OCI-LY7 (cell line): Measurements from ENCODE around the gene PCID2. TPM values are rescaled to one million over a fixed set of nuclear protein-coding genes. Genes with fewer than 3 reads are reported as not detected.

ENCODE experiments used
- BruUV-seq: library from RNA; stranded (reverse); fragments of 400-500 nt; replicated peaks from 2 replicates; lab custom pipeline; 2021; lab: Mats Ljungman, UMichigan
- CTCF ChIA-PET: fragments of 300-600 bp; sonication (Branson Sonifier 250); formaldehyde crosslinking; loops from one replicate; lab custom pipeline; 2022; ENCODE audit warnings: antibody characterized with exemption; ENCODE audit not compliant: unreplicated experiment; lab: Charles Lee
- POLR2A ChIA-PET: fragments of 300-600 bp; sonication (Branson Sonifier 250); formaldehyde crosslinking; loops from one replicate; lab custom pipeline; 2022; ENCODE audit warnings: antibody characterized with exemption; lab: Charles Lee
- DNase-seq: peaks from one replicate; pipeline ENCODE4 v3.0.0-alpha.2; 2015; ENCODE audit warnings: low spot score
- H2AFZ ChIP-seq: fragments of 200-600 bp; sonication (generic), shearing (Covaris generic); 2 replicates; pipeline ENCODE4 v1.6.1; 2014; ENCODE audit warnings: mild to moderate bottlenecking, antibody characterized with exemption, low read length, moderate library complexity
- H3K27ac ChIP-seq: fragments of 200-600 bp; sonication (generic); 2 replicates; pipeline ENCODE4 v1.5.1; 2014; ENCODE audit warnings: mixed run types, low read depth, mild to moderate bottlenecking, moderate library complexity, low read length, inconsistent platforms; ENCODE audit not compliant: poor library complexity, severe bottlenecking
- H3K36me3 ChIP-seq: fragments of 200-600 bp; sonication (generic); 2 replicates; pipeline ENCODE4 v1.6.1; 2014; ENCODE audit warnings: mild to moderate bottlenecking, antibody characterized with exemption, low read length, moderate library complexity, mixed read lengths; ENCODE audit not compliant: insufficient read depth
- H3K4me1 ChIP-seq: fragments of 200-600 bp; sonication (generic); 2 replicates; pipeline ENCODE4 v1.5.1; 2014; ENCODE audit warnings: mild to moderate bottlenecking, low read length; ENCODE audit not compliant: insufficient read depth, poor library complexity, severe bottlenecking
- H3K4me2 ChIP-seq: fragments of 200-600 bp; sonication (generic); 2 replicates; pipeline ENCODE4 v1.6.1; 2014; ENCODE audit warnings: mild to moderate bottlenecking, low read length
- H3K4me3 ChIP-seq: fragments of 200-600 bp; sonication (generic); 2 replicates; pipeline ENCODE4 v1.5.1; 2014; ENCODE audit warnings: mild to moderate bottlenecking, low read depth, low read length; ENCODE audit not compliant: poor library complexity, severe bottlenecking
- H3K79me2 ChIP-seq: fragments of 200-600 bp; sonication (generic); 2 replicates; pipeline ENCODE4 v1.6.1; 2016; ENCODE audit warnings: low read depth, mild to moderate bottlenecking, low read length, moderate library complexity, mixed read lengths; ENCODE audit not compliant: insufficient read depth
- H3K9me2 ChIP-seq: fragments of 200-600 bp; sonication (generic); 2 replicates; pipeline ENCODE4 v1.6.1; 2016; ENCODE audit warnings: mild to moderate bottlenecking, low read length, mixed read lengths; ENCODE audit not compliant: insufficient read depth
- H3K9me3 ChIP-seq: fragments of 200-600 bp; sonication (generic); 2 replicates; pipeline ENCODE4 v1.6.1; 2014; ENCODE audit warnings: mild to moderate bottlenecking, mixed run types, low read length, mixed read lengths
- H4K20me1 ChIP-seq: fragments of 200-600 bp; sonication (generic); 2 replicates; pipeline ENCODE4 v1.6.1; 2014; ENCODE audit warnings: mild to moderate bottlenecking, antibody characterized with exemption, low read length, moderate library complexity, mixed read lengths; ENCODE audit not compliant: insufficient read depth
- EZH2phosphoT487 ChIP-seq: fragments of 200-600 bp; sonication (generic); IDR thresholded peaks from 2 replicates; pipeline ENCODE4 v1.6.1; 2018; ENCODE audit warnings: low read depth, borderline replicate concordance, mild to moderate bottlenecking, mixed run types, antibody characterized with exemption, low read length, moderate library complexity, mixed read lengths
- intact Hi-C: fragments of 100-400 bp; cut with micrococcal nuclease; formaldehyde crosslinking; loops from one replicate; pipeline ENCODE4 v1.10.0; 2022; ENCODE audit not compliant: unreplicated experiment
- total RNA-seq, 2 experiments: library from RNA; depleted of rRNA in 1 of 2; stranded (reverse); fragments of >200 nt in 1 of 2; shearing (Covaris generic) in 1 of 2; gene quantifications; 2 replicates each; pipeline ENCODE4 v1.2.3, GENCODE V29; 2014 to 2022
- TF ChIP-seq, protein P1 (sequence below): fragments of 200-600 bp; sonication (generic); conservative IDR thresholded peaks from 2 replicates; pipeline ENCODE4 v1.5.1; 2014; ENCODE audit warnings: mild to moderate bottlenecking, antibody characterized with exemption, low read length, moderate library complexity, mixed read lengths

Gene PCID2
- total RNA-seq, 2 experiments from 2014 or later = 30.2 to 41.9 TPM

DNA sequence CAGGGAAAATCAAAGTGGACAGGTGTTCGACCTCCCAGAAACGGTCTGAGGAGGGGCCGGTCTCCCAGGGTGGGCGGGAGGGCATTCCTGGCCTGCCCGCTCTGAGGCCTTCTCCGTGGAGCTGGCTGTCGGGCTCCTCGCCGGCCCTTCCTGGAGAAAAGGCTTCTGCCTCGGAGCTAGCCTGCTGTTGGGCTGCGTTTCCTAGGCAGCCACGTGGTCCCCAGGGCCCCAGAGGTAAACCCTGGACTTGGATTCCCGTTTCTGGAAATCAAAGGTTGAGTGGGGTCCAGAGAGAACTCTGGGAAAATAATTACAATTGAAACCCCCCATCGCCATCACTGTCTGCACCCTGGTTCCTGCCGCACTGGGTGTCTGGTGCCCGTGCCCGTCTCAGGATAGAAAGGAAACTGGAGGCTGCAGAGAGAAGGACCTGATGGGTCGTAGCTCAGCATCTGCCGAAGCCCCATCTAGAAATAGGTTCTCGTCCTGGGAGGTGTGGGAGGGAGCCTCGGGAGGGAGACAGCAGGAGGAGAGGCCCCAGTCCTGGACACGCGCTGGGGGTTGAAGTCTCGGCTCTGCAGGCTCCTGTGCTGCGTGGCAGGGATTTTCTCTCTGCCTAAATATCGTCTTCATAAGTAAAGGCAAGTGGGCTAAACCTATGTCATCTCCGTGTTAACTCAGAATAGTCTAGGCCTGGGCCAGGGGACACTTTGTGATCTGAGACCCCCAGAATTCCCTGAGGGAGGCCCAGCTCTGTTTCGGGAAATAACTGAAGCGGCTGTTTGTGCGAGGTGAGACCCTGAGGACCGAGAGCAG, 57.7 kb downstream of the PCID2 start:
- peaks cover 3% of the 10 kb centered on the region for H3K4me1 ChIP-seq
- ChIA-PET CTCF (no interaction called here), POLR2A (no interaction called here)
- H2AFZ ChIP-seq = no peak overlapping the region
- no TSS peak for BruUV-seq
- no peaks in the 10 kb centered on the region for H3K9me3 ChIP-seq
- no peaks in the 10 kb centered on the region for H3K9me2 ChIP-seq
- TF ChIP-seq EZH2phosphoT487 = no peak
- TF ChIP-seq, protein P1, sequence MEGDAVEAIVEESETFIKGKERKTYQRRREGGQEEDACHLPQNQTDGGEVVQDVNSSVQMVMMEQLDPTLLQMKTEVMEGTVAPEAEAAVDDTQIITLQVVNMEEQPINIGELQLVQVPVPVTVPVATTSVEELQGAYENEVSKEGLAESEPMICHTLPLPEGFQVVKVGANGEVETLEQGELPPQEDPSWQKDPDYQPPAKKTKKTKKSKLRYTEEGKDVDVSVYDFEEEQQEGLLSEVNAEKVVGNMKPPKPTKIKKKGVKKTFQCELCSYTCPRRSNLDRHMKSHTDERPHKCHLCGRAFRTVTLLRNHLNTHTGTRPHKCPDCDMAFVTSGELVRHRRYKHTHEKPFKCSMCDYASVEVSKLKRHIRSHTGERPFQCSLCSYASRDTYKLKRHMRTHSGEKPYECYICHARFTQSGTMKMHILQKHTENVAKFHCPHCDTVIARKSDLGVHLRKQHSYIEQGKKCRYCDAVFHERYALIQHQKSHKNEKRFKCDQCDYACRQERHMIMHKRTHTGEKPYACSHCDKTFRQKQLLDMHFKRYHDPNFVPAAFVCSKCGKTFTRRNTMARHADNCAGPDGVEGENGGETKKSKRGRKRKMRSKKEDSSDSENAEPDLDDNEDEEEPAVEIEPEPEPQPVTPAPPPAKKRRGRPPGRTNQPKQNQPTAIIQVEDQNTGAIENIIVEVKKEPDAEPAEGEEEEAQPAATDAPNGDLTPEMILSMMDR = no peak
- no peak for DNase-seq
- no peak overlapping the region for H3K4me2 ChIP-seq
- intact Hi-C loops = no loop called here
- no peak overlapping the region for H3K4me3 ChIP-seq
- no peaks in the 10 kb centered on the region for H3K79me2 ChIP-seq
- H3K27ac ChIP-seq = no peak overlapping the region
- no peaks in the 10 kb centered on the region for H4K20me1 ChIP-seq
- no peaks in the 10 kb centered on the region for H3K36me3 ChIP-seq

DNA sequence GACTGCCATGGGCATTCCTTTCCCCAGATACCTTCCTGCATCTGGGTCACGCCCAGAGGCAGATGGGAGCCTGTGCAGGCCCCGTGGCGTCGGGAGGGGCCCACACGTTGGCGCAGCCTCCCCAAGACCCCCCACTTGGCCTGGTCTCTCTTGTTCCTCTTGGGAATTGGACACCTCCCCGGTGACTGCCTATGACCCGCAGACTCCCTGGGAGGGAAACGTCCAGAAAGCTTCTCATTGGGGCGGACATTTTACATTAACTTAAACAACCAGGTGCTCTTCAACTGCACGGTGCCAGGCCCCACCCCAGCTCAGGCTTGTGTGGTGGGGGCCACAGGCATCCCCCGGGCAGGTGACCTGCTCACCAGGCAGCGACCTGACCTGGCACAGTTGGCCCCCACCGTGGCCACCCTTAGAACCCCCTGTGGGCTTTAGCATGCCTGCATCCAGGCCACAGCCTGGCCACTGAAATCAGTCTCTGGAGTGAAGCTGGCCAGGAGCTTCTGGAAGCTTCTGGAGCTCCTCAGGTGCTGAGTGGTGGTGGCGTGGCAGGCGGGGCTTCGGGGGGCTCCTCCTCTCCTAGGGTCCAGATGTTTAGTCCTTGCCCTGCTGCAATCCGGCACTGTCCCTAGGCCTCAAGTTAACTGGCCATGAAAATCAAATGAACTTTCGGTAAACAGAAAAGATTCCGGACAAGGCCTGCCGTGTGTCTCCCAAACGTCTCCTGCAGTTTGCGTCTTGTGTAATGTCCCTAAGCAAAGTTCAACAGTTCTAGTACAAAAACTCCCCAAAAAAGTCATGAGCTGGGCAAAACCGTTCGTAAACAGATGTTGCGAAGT, 58.5 kb downstream of the PCID2 start:
- DNase-seq = no peak
- Histone ChIP-seq H3K36me3 (no peaks in the 10 kb centered on the region), H3K4me2 (no peak overlapping the region), H3K79me2 (no peaks in the 10 kb centered on the region), H3K9me2 (no peaks in the 10 kb centered on the region), H3K27ac (no peak overlapping the region), H3K9me3 (no peaks in the 10 kb centered on the region), H3K4me3 (no peak overlapping the region), H2AFZ (no peak overlapping the region), H4K20me1 (no peaks in the 10 kb centered on the region), H3K4me1 (peaks cover 3% of the 10 kb centered on the region)
- no peak for TF ChIP-seq EZH2phosphoT487
- TF ChIP-seq, protein P1 = no peak
- BruUV-seq = no TSS peak
- intact Hi-C loops = no loop called here
- ChIA-PET CTCF (no interaction called here), POLR2A (no interaction called here)
